ENCODE measurements around the gene SLC12A3. TPM values are rescaled to one million over a fixed set of nuclear protein-coding genes. Genes with fewer than 3 reads are reported as not detected.

Gene SLC12A3
- total and polyA plus RNA-seq, 2 of the 8 experiments (the other 6 are each of a cell fraction or from before 2014, with no cell fraction given): not detected

DNA sequence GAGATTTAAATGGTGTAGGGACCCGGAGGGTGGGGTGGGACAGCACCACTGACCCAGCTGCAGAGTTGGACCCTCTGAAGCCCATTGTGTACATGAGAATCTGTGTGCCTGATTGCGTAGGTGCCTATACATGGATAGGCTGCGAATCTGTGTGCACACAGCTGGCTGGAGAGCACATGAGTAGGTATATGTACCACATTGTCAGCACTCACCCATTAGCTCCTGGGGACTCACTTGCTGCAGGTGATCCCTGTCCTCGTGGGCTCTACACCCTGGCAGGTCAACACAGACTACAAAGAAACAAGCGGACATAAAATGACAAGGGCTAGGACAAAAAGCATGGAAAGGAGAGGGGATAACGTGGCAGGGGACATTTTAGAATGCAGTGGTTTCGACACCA lies 85.4 kb downstream of the SLC12A3 start:
- no peaks in the 10 kb centered on the region; a peak in 1 of 4 replicates for H3K9me3 ChIP-seq (ENCODE audit: insufficient read depth in 2 of 2, low read depth in 1 of 2, low read length in 1 of 2)
- H3K23ac ChIP-seq (ENCODE audit: insufficient read length): no peak overlapping the region
- no peak overlapping the region for H2BK15ac ChIP-seq (ENCODE audit: low read length)
- no peak overlapping the region for H2BK12ac ChIP-seq (ENCODE audit: low read depth, low read length)
- H2AK5ac ChIP-seq (ENCODE audit: low read depth, low read length): no peak overlapping the region
- H2BK5ac ChIP-seq (ENCODE audit: low read depth, low read length): peak overlapping the region; percentile 39; the same call in 1 of the 2 replicates
- H2AFZ ChIP-seq (ENCODE audit: low read length): no peak overlapping the region
- DNase-seq (ENCODE audit: low read depth in 1 of 2, low spot score in 2 of 2) (no peak), FAIRE-seq (no peak)
- H3K14ac ChIP-seq (ENCODE audit: insufficient read length): no peak overlapping the region
- H3K56ac ChIP-seq (replicated peaks; ENCODE audit: insufficient read length, low read depth, low read length): no peak overlapping the region
- no peak overlapping the region for H4K91ac ChIP-seq (replicated peaks; ENCODE audit: insufficient read length, low read length)
- H3K4me3 ChIP-seq (ENCODE audit: extremely low read depth in 1 of 4, insufficient read depth in 2 of 4, low read depth in 3 of 4, low read length in 4 of 4): no peak overlapping the region
- no peak overlapping the region for H2BK20ac ChIP-seq (ENCODE audit: low read length)
- POLR2A ChIA-PET (ENCODE audit: partially characterized antibody): interaction anchor here (0.6 to 2.4 kb wide), 3 partner anchors 9 to 100 kb away, joined by 3 to 15 read pairs (median 6); no protein-coding TSS in a partner anchor
- no peaks in the 10 kb centered on the region for H4K20me1 ChIP-seq (replicated peaks in 1 of 2; ENCODE audit: control insufficient read depth in 1 of 2, insufficient read depth in 2 of 2, low read length in 2 of 2)
- H3K4me1 ChIP-seq (replicated peaks in 1 of 4; ENCODE audit: control insufficient read depth in 3 of 4, insufficient read depth in 4 of 4, low read length in 3 of 4): no peaks in the 10 kb centered on the region
- CTCF ChIA-PET (ENCODE audit: partially characterized antibody): interaction anchor here (0.5 to 5.4 kb wide), 14 partner anchors 8 to 1197 kb away, joined by 3 to 37 read pairs (median 4); partner anchors contain the start of gene SLC12A3
- H4K8ac ChIP-seq (ENCODE audit: extremely low read depth, insufficient read depth, low read length): no peak overlapping the region
- TF ChIP-seq ZNF274 (IDR thresholded peaks at IDR 0.05; ENCODE audit: borderline replicate concordance, extremely low read depth, low read length) (no peak), SRF (IDR thresholded peaks at IDR 0.05; ENCODE audit: low read depth, low read length) (no peak)
- 78% methylated on average over 7 of the region's 7 CpGs; no CpG with 5 or more reads in 1 of the 2 experiments for WGBS, 2 experiments (ENCODE audit: extremely low coverage in 1 of 2, insufficient coverage in 1 of 2, insufficient read length in 1 of 2, insufficient replicate concordance in 2 of 2, low coverage in 1 of 2, low lambda C conversion rate in 2 of 2, missing lambda C conversion rate in 1 of 2)
- H3K36me3 ChIP-seq (ENCODE audit: control insufficient read depth in 2 of 4, insufficient read depth in 4 of 4, low read length in 3 of 4): no peaks in the 10 kb centered on the region
- H3K27ac ChIP-seq (ENCODE audit: low read depth, low read length): no peak overlapping the region
- H3K27me3 ChIP-seq (replicated peaks in 1 of 4; ENCODE audit: control insufficient read depth in 3 of 4, extremely low read depth in 1 of 4, insufficient read depth in 3 of 4, low read length in 3 of 4): no peaks in the 10 kb centered on the region
- no peak overlapping the region for H2BK120ac ChIP-seq (replicated peaks; ENCODE audit: low read depth, low read length)
- H3K18ac ChIP-seq (ENCODE audit: extremely low read depth, low read length): no peak overlapping the region
- H3K4ac ChIP-seq (replicated peaks; ENCODE audit: insufficient read length, low read depth, low read length): no peak overlapping the region
- H3K9ac ChIP-seq (replicated peaks in 1 of 4; ENCODE audit: extremely low read depth in 1 of 4, low read depth in 3 of 4, low read length in 3 of 4): no peak overlapping the region
- no peak overlapping the region for H4K5ac ChIP-seq (ENCODE audit: insufficient read length, low read depth, low read length)
- no peaks in the 10 kb centered on the region for H3K23me2 ChIP-seq (ENCODE audit: low read depth, low read length)
- no peaks in the 10 kb centered on the region for H3K79me2 ChIP-seq (ENCODE audit: control insufficient read depth in 1 of 2, insufficient read depth in 2 of 2, low read length in 2 of 2)
- no peaks in the 10 kb centered on the region for H3K79me1 ChIP-seq (ENCODE audit: low read depth, low read length)
- H3K4me2 ChIP-seq (ENCODE audit: insufficient read depth in 1 of 2, low read depth in 2 of 2, low read length in 2 of 2): no peak overlapping the region

All from H1 (cell line).